Midbrain (tissue), 1 donor: ENCODE results near the gene AIMP1.
"Not testable (repeated sequence)": the region's sequence is repeated elsewhere in the genome, so short reads cannot be mapped to it uniquely, and the experiment has no call there.

ENCODE experiments used
- DNase-seq: peaks from one replicate; lab custom pipeline; 2025; lab: John Stamatoyannopoulos, UW

The AIMP1 gene

GRCh38 chr4:106353786-106354185 lies 37.4 kb downstream of the AIMP1 start:
- no peak for DNase-seq

GRCh38 chr4:106355193-106355592 lies 38.8 kb downstream of the AIMP1 start:
- no peak for DNase-seq

GRCh38 chr4:106358899-106359298 lies 42.5 kb downstream of the AIMP1 start:
- no peak for DNase-seq

GRCh38 chr4:106362086-106362825 lies 45.9 kb downstream of the AIMP1 start:
- no peak for DNase-seq

- no peak for DNase-seq
Observed at GRCh38 chr4:106364282-106364681, 47.9 kb downstream of the AIMP1 start.

- DNase-seq, result no peak
Observed at GRCh38 chr4:106365613-106366012, 49.3 kb downstream of the AIMP1 start.

- no peak for DNase-seq
Observed at GRCh38 chr4:106366026-106366425, 49.7 kb downstream of the AIMP1 start.

GRCh38 chr4:106367072-106367471 lies 50.7 kb downstream of the AIMP1 start:
- no peak for DNase-seq

GRCh38 chr4:106368678-106369077 lies 52.3 kb downstream of the AIMP1 start, which contains the start of gene GIMD1:
Gene GIMD1 (minus strand): TSS chr4:106368778. CDS start chr4:106367435, 1,343 bp downstream.
- no peak for DNase-seq

GRCh38 chr4:106369456-106370060 lies 53.2 kb downstream of the AIMP1 start:
- DNase-seq, result peak; percentile 19

GRCh38 chr4:106370214-106370613 lies 53.9 kb downstream of the AIMP1 start:
- DNase-seq, result no peak

- DNase-seq, result no peak
Observed at GRCh38 chr4:106371161-106371560, 54.8 kb downstream of the AIMP1 start.

- DNase-seq, result no peak
Observed at GRCh38 chr4:106373026-106373425, 56.7 kb downstream of the AIMP1 start.

- DNase-seq, result no peak
Observed at GRCh38 chr4:106380179-106380578, 63.8 kb downstream of the AIMP1 start.

GRCh38 chr4:106384878-106385277 lies 68.5 kb downstream of the AIMP1 start:
- DNase-seq, result no peak

- no peak for DNase-seq
Observed at GRCh38 chr4:106385853-106386393, 69.6 kb downstream of the AIMP1 start.

- no peak for DNase-seq
Observed at GRCh38 chr4:106395582-106395981, 79.2 kb downstream of the AIMP1 start.

- DNase-seq, result not testable (repeated sequence)
Observed at GRCh38 chr4:106398898-106399297, 82.5 kb downstream of the AIMP1 start.
